Endothelial cell of umbilical vein (primary cell): Measurements from ENCODE around the gene HOMER1. TPM values are rescaled to one million over a fixed set of nuclear protein-coding genes. Genes with fewer than 3 reads are reported as not detected.

Experiments
- BruUV-seq: library from RNA; stranded (reverse); fragments of 400-500 nt; replicated peaks from 2 replicates; lab custom pipeline; 2021; lab: Mats Ljungman, UMichigan
- CTCF ChIA-PET: fragments of 300-600, 350-600 bp; sonication (Branson Sonifier 250); formaldehyde crosslinking; loops from one replicate; lab custom pipeline; 2021; ENCODE audit warnings: antibody characterized with exemption, inconsistent platforms; lab: Charles Lee
- POLR2A ChIA-PET: fragments of 300-600, 350-600 bp; sonication (Branson Sonifier 250); formaldehyde crosslinking; loops from one replicate; lab custom pipeline; 2021; ENCODE audit warnings: antibody characterized with exemption, inconsistent platforms; lab: Charles Lee
- DNase-seq: peaks from one replicate; pipeline ENCODE4 v3.0.0-alpha.2; 2011; ENCODE audit warnings: low read depth, low spot score
- FAIRE-seq: peaks from 2 replicates; lab custom pipeline; 2011; peaks lifted over from hg19 to GRCh38; lab: Jason Lieb, UNC
- H2AFZ ChIP-seq: 2 replicates; pipeline ENCODE4 v1.6.0; 2012; ENCODE audit warnings: low read depth, low read length, control low read depth, inconsistent platforms
- H3K27ac ChIP-seq: 2 replicates; pipeline ENCODE4 v1.5.1; 2011; ENCODE audit warnings: low read depth, mild to moderate bottlenecking, control low read depth, low read length, moderate library complexity; ENCODE audit not compliant: insufficient read depth
- H3K27me3 ChIP-seq, 2 experiments: 2 replicates each; pipeline versions ENCODE4 v1.6.0 to v1.6.1; 2011; ENCODE audit warnings: low read length in 2 of 2, mixed read lengths in 1 of 2; ENCODE audit not compliant: control insufficient read depth in 2 of 2, insufficient read depth in 2 of 2
- H3K36me3 ChIP-seq, 2 experiments: 2 replicates in 1 of 2; 3 replicates in 1 of 2; pipeline ENCODE4 v1.5.1; 2011; ENCODE audit warnings: low read length in 2 of 2, mild to moderate bottlenecking in 1 of 2, moderate library complexity in 1 of 2; ENCODE audit not compliant: control insufficient read depth in 2 of 2, insufficient read depth in 2 of 2; ENCODE audit errors: extremely low read depth in 1 of 2
- H3K4me1 ChIP-seq: 3 replicates; pipeline ENCODE4 v1.5.1; 2011; ENCODE audit warnings: mild to moderate bottlenecking, low read length; ENCODE audit not compliant: control insufficient read depth, insufficient read depth; ENCODE audit errors: extremely low read depth
- H3K4me2 ChIP-seq: 2 replicates; pipeline ENCODE4 v1.6.1; 2011; ENCODE audit warnings: low read length, control low read depth, mixed read lengths; ENCODE audit not compliant: insufficient read depth
- H3K4me3 ChIP-seq, 3 experiments: fragments of 200-600 bp in 1 of 3; sonication (generic), shearing (Covaris generic) in 1 of 3; replicated peaks in 1 of 3; 2 replicates each; pipeline ENCODE4 v1.5.1; 2011 to 2016; ENCODE audit warnings: control low read depth in 3 of 3, low read length in 3 of 3, mild to moderate bottlenecking in 2 of 3, inconsistent platforms in 1 of 3, low read depth in 1 of 3, moderate library complexity in 1 of 3; ENCODE audit not compliant: insufficient read depth in 1 of 3
- H3K79me2 ChIP-seq: 2 replicates; pipeline ENCODE4 v1.6.0; 2012; ENCODE audit warnings: low read length, inconsistent platforms; ENCODE audit not compliant: control insufficient read depth, insufficient read depth
- H3K9ac ChIP-seq: replicated peaks from 2 replicates; pipeline ENCODE3; 2011; ENCODE audit warnings: low read length, control low read depth; ENCODE audit not compliant: insufficient read depth; ENCODE audit errors: extremely low read depth
- H3K9me1 ChIP-seq: replicated peaks from 3 replicates; pipeline ENCODE4 v1.6.0; 2011; ENCODE audit warnings: mild to moderate bottlenecking, low read length; ENCODE audit not compliant: control insufficient read depth, insufficient read depth; ENCODE audit errors: extremely low read depth
- H3K9me3 ChIP-seq: replicated peaks from 2 replicates; pipeline ENCODE4 v1.5.1; 2012; ENCODE audit warnings: low read length, inconsistent platforms; ENCODE audit not compliant: control insufficient read depth, insufficient read depth
- H4K20me1 ChIP-seq: replicated peaks from 2 replicates; pipeline ENCODE3; 2011; ENCODE audit warnings: mild to moderate bottlenecking, low read length; ENCODE audit not compliant: control insufficient read depth, insufficient read depth; ENCODE audit errors: extremely low read depth
- EZH2 ChIP-seq: IDR thresholded peaks from 2 replicates; pipeline ENCODE4 v1.6.1; 2012; ENCODE audit warnings: borderline replicate concordance, low read depth, mild to moderate bottlenecking, moderate library complexity, low read length, inconsistent platforms; ENCODE audit not compliant: severe bottlenecking
- FOS ChIP-seq: IDR thresholded peaks from 2 replicates; pipeline ENCODE4 v1.6.1; 2011; ENCODE audit warnings: mild to moderate bottlenecking, low read length, moderate library complexity, borderline replicate concordance; ENCODE audit not compliant: insufficient read depth
- GATA2 ChIP-seq: IDR thresholded peaks from 2 replicates; pipeline ENCODE4 v1.7.0; 2011; ENCODE audit warnings: low read depth, mild to moderate bottlenecking, moderate library complexity, mixed read lengths, low read length; ENCODE audit not compliant: insufficient read length, insufficient read depth
- JUN ChIP-seq: IDR thresholded peaks from 2 replicates; pipeline ENCODE4 v1.6.1; 2011; ENCODE audit warnings: borderline replicate concordance, low read depth; ENCODE audit not compliant: insufficient read length, insufficient read depth
- MAX ChIP-seq: IDR thresholded peaks from 2 replicates; pipeline ENCODE4 v1.6.1; 2011; ENCODE audit not compliant: insufficient read depth, insufficient read length
- MYC ChIP-seq: IDR thresholded peaks from one replicate; pipeline ENCODE4 v1.6.1; 2011; ENCODE audit warnings: mild to moderate bottlenecking, low read depth, low read length
- POLR2A ChIP-seq: IDR thresholded peaks from 2 replicates; pipeline ENCODE4 v1.6.1; 2012; ENCODE audit warnings: low read depth, mild to moderate bottlenecking, control low read depth, low read length
- POLR2AphosphoS5 ChIP-seq: IDR thresholded peaks from 2 replicates; pipeline ENCODE4 v1.6.1; 2012; ENCODE audit warnings: low read depth, mild to moderate bottlenecking, control low read depth, low read length, moderate library complexity; ENCODE audit not compliant: insufficient read depth
- dilution Hi-C: fragments of 300-500 bp; cut with MboI; formaldehyde crosslinking; loops from one replicate; pipeline ENCODE4 v1.15.0; 2019; ENCODE audit warnings: low sequenced_read_pairs; ENCODE audit not compliant: extremely low pct_ligation_motif_present
- intact Hi-C: fragments of 100-400 bp; cut with micrococcal nuclease; formaldehyde crosslinking; loops from one replicate; pipeline ENCODE4 v1.10.0; 2022
- polyA plus RNA-seq, 4 experiments: library from polyadenylated mRNA; depleted of rRNA in 3 of 4; stranded (reverse) in 3 of 4; unstranded in 1 of 4; fragments of >200 nt; gene quantifications; 2 replicates each; pipeline versions ENCODE4 v1.2.1 to v1.2.3, GENCODE V29; 2011 to 2012; ENCODE audit warnings: missing spikeins in 1 of 4
- total RNA-seq: library from RNA; stranded (reverse); gene quantifications from 2 replicates; pipeline ENCODE4 v1.2.3, GENCODE V29; 2021
- TF ChIP-seq, protein P1 (sequence below), 2 donors: IDR thresholded peaks; 1 replicate in 1 of 2; 2 replicates in 1 of 2; pipeline ENCODE4 v1.5.1; 2011; ENCODE audit warnings: low read length in 2 of 2, mild to moderate bottlenecking in 2 of 2, moderate library complexity in 2 of 2, control low read depth in 1 of 2, inconsistent platforms in 1 of 2, low read depth in 1 of 2; ENCODE audit not compliant: insufficient read depth in 1 of 2; ENCODE audit errors: extremely low read depth in 1 of 2

Gene HOMER1
- total and polyA plus RNA-seq, 2 donors (not counting 3 experiments of a cell fraction or from before 2014, with no cell fraction given): 0.57 to 3.9 TPM

DNA sequence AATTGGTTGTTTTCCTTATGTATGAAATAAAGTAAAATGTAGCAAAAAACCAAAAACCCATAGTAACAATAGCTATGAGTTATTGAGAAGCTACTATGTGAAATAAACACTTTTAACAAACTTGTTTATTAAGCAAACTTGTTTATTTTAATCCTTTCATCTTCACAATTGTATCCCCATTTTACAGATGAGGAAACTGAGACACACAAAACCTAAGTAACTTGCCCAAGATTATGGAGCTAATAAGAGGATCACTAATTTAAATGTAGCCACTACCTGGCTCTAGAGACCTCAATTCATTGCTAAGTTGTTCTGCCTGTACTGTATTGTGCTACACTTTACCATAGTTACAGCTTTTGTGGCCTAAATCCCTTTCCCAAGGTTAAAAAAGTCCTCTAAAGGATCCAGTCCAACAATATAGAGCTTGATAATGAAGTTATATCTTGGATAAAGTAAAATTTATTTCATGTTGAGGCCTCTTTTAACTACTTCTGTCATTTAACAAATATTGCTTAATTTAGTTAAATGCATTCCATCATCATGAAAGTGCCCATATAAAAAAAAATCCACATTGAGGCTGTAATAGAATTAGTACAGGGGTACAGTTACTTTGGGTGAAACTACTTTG is 22.1 kb downstream of the HOMER1 start:
- CTCF ChIA-PET: interaction anchor here (2.0 kb wide), 1 partner anchor 10 kb away, joined by 4 read pairs; no protein-coding TSS in a partner anchor
- dilution Hi-C loops: no loop called here
- FAIRE-seq: no peak

More for the DNA sequence above, 22.1 kb downstream of the HOMER1 start:
- Histone ChIP-seq H3K9me1 (no peaks in the 10 kb centered on the region), H2AFZ (no peak overlapping the region), H3K4me2 (no peak overlapping the region), H3K4me3 (no peak overlapping the region), H4K20me1 (no peaks in the 10 kb centered on the region), H3K79me2 (no peaks in the 10 kb centered on the region), H3K36me3 (no peaks in the 10 kb centered on the region), H3K4me1 (no peaks in the 10 kb centered on the region), H3K27me3 (no peaks in the 10 kb centered on the region), H3K9me3 (no peaks in the 10 kb centered on the region), H3K27ac (no peak overlapping the region), H3K9ac (no peak overlapping the region)
- DNase-seq: no peak
- POLR2A ChIA-PET: interaction anchor here (1.1 kb wide), 1 partner anchor 22 kb away, joined by 3 read pairs; the partner anchor contains the start of gene HOMER1
- TF ChIP-seq MAX (no peak), FOS (no peak), EZH2 (no peak), MYC (no peak), JUN (no peak), POLR2AphosphoS5 (no peak), GATA2 (no peak), POLR2A (no peak)
- TF ChIP-seq, protein P1, sequence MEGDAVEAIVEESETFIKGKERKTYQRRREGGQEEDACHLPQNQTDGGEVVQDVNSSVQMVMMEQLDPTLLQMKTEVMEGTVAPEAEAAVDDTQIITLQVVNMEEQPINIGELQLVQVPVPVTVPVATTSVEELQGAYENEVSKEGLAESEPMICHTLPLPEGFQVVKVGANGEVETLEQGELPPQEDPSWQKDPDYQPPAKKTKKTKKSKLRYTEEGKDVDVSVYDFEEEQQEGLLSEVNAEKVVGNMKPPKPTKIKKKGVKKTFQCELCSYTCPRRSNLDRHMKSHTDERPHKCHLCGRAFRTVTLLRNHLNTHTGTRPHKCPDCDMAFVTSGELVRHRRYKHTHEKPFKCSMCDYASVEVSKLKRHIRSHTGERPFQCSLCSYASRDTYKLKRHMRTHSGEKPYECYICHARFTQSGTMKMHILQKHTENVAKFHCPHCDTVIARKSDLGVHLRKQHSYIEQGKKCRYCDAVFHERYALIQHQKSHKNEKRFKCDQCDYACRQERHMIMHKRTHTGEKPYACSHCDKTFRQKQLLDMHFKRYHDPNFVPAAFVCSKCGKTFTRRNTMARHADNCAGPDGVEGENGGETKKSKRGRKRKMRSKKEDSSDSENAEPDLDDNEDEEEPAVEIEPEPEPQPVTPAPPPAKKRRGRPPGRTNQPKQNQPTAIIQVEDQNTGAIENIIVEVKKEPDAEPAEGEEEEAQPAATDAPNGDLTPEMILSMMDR (IDR thresholded peaks at IDR 0.05; ENCODE audit: extremely low read depth in 1 of 2, insufficient read depth in 1 of 2, low read depth in 1 of 2, low read length in 2 of 2): no peak
- no TSS peak for BruUV-seq
- intact Hi-C loops: no loop called here
